Activated CD4-positive, alpha-beta T cell treated with anti-CD3 and anti-CD28 coated beads for 48 hours (primary cell): ENCODE measurements around the gene NPHP4.
A peak's percentile ranks its signal among the peaks of the same experiment; 100 is the strongest.

Source experiments
- DNase-seq: peaks from one replicate; pipeline ENCODE4 v3.0.0-alpha.2; 2020

NPHP4 gene

DNA sequence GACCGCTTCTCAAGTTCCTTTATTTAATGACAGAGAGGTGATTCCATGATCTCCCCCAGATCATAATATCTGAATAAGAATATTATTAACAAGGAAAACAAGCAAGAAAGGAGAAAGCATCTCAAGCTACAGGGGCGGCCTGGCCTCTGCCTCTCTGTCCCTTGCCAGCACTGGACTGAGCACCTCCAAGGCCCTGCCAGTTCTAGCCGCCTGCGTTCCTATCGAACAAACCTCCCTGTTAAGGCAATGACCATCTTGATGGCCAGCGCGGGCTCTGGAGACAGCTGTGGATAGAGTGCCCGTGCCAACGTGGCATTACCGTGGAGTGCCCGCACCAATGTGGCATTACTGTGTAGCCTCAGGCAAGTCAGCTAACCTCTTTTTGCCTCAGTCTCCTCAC, 84.8 kb downstream of the NPHP4 start:
- no peak for DNase-seq

DNA sequence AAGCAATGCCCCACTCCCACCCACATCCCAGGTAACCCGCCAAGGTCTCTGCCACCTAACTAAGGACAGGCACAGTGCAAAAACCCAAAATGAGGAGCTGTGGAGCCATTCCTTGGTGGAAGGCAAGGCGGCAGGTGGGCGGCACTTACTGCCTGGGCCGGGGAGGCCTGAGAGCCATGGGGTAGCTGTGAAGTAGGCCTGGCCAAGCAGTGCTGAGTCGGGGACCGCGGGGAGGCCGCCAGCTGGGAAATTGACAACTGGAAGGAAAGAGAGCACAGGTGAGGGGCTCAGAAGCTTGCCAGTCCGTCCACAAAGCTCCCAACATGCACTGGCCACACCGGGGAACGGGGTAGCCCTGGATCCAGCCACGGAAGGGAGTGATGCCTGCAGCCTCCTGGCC, 85.3 kb downstream of the NPHP4 start:
- DNase-seq = no peak

GRCh38 chr1:5906116-5906515, 86.1 kb downstream of the NPHP4 start:
- DNase-seq = no peak

DNA sequence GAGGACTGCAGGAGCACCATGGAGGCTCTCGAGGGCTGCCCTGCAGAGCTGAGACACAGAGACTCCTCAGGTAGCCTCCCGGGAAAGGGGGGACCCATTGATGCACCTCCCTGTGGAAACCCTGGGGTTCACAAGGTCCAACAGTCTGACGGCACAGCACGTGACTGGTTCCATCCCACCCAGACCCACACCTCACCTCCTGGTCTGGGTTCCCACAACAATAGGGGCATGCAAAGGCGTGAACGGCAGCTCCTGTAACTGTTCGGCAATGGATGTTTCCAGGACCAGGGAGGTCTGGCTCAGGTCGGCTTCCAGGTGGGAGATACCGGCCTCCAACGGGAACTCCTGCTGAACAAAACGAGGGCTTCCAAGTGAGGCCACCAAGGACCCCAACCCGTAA, 86.8 kb downstream of the NPHP4 start:
- DNase-seq = no peak

GRCh38 chr1:5904551-5904950, 87.7 kb downstream of the NPHP4 start:
- no peak for DNase-seq

DNA sequence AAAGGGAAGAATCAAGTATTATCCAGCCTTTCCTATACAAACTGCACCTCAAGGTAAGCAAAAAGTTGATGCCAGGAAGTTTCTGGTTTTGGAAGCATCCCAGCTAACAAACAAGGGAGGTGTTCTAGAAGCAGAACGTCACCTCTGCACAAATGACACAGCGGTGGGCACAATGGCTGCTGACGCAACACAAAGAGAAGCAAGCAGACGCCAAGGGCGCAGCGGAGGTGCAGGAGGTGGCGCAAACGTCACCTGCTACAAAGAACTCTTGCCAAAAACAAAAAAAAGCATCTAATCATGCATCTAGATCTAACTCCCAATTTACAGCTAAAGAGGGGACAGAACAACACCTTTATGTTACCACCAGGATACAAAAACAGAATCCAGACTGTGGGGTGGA, 88.5 kb downstream of the NPHP4 start:
- DNase-seq = no peak

DNA sequence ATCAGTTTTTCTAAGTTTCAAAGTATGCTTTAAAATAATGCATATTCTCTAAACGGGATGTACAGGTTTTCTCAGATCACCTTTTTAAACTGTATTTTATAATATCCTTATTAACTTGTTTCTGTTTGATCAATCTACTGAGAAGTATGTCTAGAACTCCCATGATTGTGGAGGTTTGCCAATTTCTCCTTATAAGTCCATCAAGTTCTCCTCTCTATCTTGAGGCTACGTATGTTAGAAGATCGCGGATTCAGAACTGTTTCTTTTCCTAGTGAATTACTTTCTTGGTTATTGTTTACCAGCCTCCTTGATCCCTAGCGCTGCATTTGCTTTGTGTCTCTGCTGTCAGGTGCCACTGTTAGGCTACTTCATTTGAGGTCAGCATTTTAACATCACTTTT, 89.2 kb downstream of the NPHP4 start:
- no peak for DNase-seq

GRCh38 chr1:5901841-5902240, 90.4 kb downstream of the NPHP4 start:
- no peak for DNase-seq

DNA sequence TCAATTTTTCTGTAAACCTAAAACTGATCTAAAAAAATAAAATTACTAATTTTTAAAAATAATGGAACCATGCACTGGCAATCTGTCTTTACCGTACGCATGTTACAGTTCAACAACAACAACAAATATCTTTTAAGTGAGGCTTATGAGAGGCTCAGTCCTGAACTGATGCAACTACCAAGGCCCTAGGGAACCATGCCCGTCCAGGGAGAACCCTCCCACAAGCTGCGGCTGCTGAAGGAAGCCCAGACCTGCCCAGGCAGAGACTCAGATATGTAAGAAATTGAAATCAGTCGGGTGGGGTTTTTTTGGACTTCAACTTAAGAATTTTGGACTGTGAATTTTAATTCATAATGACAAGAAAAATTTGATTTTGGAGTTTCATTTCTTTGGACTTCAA, 91.1 kb downstream of the NPHP4 start:
- DNase-seq = no peak

DNA sequence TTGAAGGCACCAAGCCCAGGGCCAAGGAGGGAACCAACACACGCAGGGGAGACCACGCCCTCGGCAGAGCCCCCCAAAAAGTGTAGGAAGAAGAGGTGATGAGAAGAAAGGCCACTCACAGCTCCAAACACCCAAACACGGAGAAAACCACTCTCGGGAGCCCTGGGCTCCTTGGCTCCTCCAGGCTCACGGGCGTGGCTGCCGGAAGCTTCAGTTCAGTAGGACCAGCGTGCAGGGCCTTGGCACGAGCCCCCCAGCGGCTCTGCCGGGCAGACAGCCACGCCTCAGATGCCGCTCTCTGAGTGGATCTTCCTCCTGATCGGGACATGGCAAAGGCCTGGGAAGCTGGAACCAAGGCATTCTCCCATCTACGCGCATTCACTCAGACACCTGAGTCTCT, 94.0 kb downstream of the NPHP4 start:
- DNase-seq = no peak

DNA sequence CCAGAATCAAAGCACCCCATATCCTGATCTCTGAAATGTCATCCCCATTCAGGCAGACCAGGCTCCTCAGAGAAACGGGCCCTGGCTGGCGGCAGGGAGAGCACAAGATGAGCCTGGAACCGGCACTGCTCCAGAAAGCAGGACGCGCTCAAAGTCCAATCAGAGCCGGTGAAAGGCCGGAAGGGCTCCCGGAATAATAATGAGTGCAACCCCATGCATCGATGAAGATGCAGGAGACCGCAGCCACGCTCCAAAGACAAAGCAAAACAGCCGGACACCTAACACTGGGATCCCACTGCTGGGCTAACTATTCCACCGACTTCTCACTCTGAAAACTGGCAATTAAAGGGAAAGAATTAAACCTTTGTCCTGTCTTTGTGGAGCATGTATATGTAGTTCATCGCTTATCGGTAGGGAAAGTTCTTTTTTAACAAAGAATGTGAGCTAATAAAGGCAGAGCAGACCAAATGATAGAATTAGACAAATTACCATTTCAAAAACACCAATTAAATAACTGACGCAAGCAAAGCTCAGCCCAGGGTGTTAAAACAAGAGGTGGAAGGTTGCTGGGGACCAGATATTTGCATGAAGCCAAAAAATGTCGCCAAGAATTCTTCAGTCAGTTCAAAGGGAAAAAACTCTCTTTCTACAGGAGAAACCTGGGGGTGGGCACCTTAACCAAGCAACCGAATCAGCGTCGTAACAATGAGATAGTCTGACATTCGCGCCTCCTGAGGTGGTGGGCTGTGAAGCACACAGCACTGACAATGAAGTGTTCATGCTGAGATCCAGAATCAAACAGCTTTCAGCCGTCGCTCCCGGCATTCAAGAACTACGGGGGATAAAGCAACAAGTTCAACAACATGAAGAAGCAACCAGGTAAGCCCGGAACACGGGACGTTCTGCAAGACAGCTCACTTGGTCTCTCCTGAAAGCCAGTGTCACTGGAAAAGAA, 95.2 kb downstream of the NPHP4 start:
- no peak for DNase-seq

- DNase-seq = no peak
Observed at GRCh38 chr1:5895446-5896406, 96.5 kb downstream of the NPHP4 start.

- peak; percentile 19 for DNase-seq
Observed at GRCh38 chr1:5893699-5894278, 98.4 kb downstream of the NPHP4 start.

- DNase-seq = no peak
Observed at GRCh38 chr1:5892329-5892728, 99.9 kb downstream of the NPHP4 start.

DNA sequence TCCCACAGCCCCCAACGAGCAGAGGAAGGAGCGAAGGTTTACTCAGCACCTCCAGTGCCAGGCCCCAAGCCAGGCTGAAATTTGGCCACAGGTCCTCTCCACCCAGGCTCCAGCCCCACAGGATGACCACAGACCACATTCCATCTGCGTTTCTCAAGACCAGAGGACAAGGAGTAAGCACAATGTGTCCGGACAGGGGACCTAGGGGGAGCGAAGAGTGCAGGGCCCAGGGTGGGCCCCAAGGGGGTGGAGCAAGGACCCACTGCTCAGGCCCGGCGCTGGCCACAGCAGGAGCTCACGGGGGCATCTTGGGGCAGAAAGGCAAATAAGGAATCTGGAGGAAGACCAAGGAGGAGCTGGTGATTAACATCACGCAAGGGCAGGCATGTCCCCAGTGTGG, 100.5 kb downstream of the NPHP4 start:
- no peak for DNase-seq

DNA sequence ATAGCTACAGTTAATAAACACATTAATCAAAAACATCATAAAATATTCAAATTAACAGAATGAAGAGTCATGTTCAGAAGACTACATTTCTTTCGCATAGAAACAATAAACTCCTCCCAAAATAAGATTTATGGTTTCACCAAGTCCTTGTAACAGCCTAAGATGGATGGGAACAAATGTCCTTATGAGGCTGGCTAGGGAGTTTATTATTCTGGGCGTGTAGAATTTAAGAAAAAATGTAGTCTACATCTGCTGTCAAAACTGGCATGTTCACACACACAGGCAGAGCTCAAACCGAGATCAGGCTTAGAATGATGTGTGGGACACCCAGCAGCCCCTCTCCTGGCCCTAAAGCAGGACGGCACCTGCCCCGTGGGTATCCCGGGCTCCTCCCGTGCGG, 101.1 kb downstream of the NPHP4 start:
- no peak for DNase-seq

GRCh38 chr1:5890346-5891106, 101.7 kb downstream of the NPHP4 start:
- no peak for DNase-seq

DNA sequence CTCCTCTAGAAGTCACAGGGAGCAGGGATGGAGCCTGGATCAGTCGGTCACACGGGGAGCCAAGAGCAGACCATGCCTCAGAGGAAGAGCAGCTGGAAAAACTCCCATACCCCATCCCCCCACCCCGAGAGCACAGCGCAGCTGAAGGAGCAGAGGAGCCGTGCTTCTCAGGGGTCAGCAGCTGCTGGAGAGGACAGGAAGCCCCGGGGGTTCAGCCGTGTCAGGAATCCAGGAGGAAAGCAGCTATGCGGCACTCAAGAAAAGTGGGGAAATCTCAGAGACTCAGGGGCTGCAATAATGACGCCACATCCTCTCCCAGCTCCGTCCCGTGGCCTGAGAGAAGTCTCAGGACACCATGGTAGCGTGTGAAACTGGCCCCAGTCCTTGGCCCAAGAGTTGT, 102.3 kb downstream of the NPHP4 start:
- no peak for DNase-seq

DNA sequence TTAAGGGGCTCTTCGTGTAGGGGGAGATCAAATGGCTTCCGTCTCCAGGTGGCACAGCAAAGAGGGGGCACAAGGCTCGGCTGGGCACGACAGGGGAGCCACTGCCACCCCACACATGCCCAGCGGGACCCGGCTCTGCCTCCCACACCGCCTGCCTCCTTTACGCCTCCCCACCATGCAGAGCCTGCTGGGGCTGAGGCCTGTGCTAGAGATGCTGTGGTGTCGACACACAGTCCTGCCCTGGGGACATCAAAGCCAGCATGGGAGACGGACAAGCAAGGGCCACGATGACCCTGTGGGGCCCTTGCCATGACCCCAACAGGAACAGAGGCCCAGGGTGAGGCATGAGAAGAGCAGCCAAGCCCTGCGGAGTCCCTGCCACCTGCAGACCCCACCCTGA, 102.8 kb downstream of the NPHP4 start:
- no peak for DNase-seq

- no peak for DNase-seq
Observed at GRCh38 chr1:5888606-5889211, 103.5 kb downstream of the NPHP4 start.

GRCh38 chr1:5887971-5888361, 104.3 kb downstream of the NPHP4 start:
- no peak for DNase-seq

DNA sequence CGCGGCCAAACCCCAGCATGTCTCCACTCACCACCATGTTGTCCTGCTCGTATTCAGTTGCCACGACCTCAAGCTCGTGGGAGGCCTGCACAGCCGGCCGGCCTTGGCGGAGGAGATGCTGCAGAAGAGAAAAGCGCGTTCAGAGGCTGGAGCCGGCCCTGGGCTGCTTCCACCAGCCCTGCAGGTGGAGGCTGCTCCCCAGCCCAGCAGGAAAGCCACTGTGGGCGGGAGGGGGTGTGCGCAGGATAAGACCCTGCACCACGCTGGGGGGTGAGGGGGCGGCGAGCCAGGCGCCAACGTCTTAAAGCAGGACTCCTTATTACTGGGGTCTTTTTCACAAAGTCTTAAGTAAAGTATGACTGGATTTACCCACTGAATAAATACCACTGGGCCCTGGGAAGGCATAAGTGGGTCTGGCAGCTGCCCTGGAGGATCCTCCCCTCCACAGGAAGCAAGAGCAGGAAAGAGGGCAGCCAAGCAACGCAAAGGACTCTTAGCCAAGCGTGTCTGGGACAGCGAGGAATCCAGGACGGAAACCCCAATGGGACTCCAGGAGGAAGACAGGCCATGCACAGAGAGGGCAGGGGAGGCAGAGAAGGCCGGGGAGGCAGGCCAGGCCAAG, 104.8 kb downstream of the NPHP4 start:
- DNase-seq = no peak
